Mucosa of descending colon (tissue), 3 donors: ENCODE data around the gene RPS23. TPM values are rescaled to one million over a fixed set of nuclear protein-coding genes. Genes with fewer than 3 reads are reported as not detected.

Experiments used
- ATAC-seq: fragments of 200-7000 bp; cut with Tn5 transposase; one replicate; pipeline ENCODE4 v1.9.1; 2020; ENCODE audit warnings: mild to moderate bottlenecking, moderate library complexity
- DNase-seq, 3 donors: peaks; one replicate each; pipeline ENCODE4 v3.0.0-alpha.2; 2020
- H3K36me3 ChIP-seq: fragments of 200-600 bp; one replicate; pipeline ENCODE4 v1.8.0; 2021; ENCODE audit warnings: low read depth, mild to moderate bottlenecking
- H3K4me1 ChIP-seq: fragments of 200-600 bp; one replicate; pipeline ENCODE4 v1.8.0; 2021; ENCODE audit warnings: low read depth, mild to moderate bottlenecking
- H3K4me3 ChIP-seq: fragments of 200-600 bp; one replicate; pipeline ENCODE4 v1.8.0; 2021; ENCODE audit warnings: mild to moderate bottlenecking
- H3K9me3 ChIP-seq: fragments of 200-600 bp; one replicate; pipeline ENCODE4 v1.8.0; 2021; ENCODE audit warnings: mild to moderate bottlenecking
- intact Hi-C, 2 donors: fragments of 100-400 bp; cut with DNase I in 1 of 2; cut with micrococcal nuclease in 1 of 2; formaldehyde crosslinking; loops; one replicate each; pipeline versions ENCODE4 v1.11.0 to v1.11.1; 2022; cut with DNase I, micrococcal nuclease
- total RNA-seq, 3 donors: library from RNA; stranded (reverse); fragmentation: NEBNext Ultra II Directional in 2 of 3; extraction: Animal tissue kit (Norgen Biotek cat#: 25700) in 2 of 3; gene quantifications; one replicate each; pipeline versions ENCODE4 v1.2.1 to v1.2.4, GENCODE V29; 2021 to 2023
- TF ChIP-seq, protein P1 (sequence below): fragments of 200-600 bp; IDR thresholded peaks from one replicate; pipeline ENCODE4 v1.8.0; 2022; ENCODE audit warnings: antibody characterized with exemption, mild to moderate bottlenecking
- donor health status: DM: no; HTN: no; CAD: no; lungs with moderate emphysema.
- donor health status: DM: no; HTN: no; CAD: no.
- donor health status: DM: no; HTN: yes; CAD: no.

RPS23 gene
- total RNA-seq, 3 donors from 2014 or later, result 1,146 to 1,498 (median 1,222) TPM

DNA sequence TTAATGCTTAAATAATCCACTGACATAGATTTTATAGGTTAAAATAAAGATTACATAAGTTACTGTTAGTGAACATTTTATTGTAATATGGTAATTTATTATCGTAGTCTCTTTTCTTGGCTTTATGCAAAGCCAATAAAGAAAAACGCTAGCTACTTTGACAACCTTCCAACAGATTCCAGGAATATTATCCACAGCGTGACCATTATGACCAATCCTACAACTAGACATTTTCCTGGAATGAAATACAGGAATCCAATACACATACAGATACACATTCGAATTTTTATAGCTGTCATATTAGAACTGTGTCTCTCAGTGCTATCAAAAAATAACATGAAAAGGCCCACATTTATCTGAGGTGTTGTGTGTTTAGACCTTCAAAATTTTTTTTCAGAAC is 13.1 kb downstream of the RPS23 start:
- no peaks in the 10 kb centered on the region for H3K4me1 ChIP-seq
- DNase-seq, result no peak
- TF ChIP-seq, protein P1, sequence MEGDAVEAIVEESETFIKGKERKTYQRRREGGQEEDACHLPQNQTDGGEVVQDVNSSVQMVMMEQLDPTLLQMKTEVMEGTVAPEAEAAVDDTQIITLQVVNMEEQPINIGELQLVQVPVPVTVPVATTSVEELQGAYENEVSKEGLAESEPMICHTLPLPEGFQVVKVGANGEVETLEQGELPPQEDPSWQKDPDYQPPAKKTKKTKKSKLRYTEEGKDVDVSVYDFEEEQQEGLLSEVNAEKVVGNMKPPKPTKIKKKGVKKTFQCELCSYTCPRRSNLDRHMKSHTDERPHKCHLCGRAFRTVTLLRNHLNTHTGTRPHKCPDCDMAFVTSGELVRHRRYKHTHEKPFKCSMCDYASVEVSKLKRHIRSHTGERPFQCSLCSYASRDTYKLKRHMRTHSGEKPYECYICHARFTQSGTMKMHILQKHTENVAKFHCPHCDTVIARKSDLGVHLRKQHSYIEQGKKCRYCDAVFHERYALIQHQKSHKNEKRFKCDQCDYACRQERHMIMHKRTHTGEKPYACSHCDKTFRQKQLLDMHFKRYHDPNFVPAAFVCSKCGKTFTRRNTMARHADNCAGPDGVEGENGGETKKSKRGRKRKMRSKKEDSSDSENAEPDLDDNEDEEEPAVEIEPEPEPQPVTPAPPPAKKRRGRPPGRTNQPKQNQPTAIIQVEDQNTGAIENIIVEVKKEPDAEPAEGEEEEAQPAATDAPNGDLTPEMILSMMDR, result no peak
- intact Hi-C loops, result no loop called here
- H3K36me3 ChIP-seq, result no peaks in the 10 kb centered on the region
- ATAC-seq, result no peak
- H3K4me3 ChIP-seq, result no peak overlapping the region
- H3K9me3 ChIP-seq, result peaks cover 10% of the 10 kb centered on the region

DNA sequence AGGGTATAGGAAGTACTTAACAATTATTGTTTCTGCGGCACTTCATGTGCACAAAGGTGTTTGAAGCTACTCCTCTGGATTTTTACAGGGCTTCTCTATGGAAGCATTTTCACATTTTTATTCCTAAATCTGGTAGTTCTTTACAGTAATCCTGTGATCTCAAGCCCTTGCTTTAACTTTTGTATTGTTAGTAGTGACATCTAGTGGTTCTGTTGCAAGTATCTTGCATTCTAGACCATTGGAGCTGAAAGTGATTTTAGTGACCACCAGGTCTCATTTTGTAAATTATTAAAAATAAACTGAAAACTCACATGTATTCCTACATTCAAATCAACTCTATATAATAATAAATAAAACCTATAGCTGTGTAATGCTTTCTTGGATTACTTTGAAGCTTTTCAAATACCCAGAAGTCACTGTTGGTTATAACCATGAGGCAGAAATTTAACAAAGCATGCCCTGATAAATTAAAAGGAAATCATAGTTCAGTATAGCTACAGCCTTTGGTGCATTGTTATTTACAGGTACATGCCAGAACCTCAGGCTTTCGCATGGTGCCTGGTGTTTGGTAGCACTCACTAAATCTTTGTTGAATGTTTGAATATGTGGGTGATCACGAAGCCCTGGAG is 18.9 kb downstream of the RPS23 start:
- H3K36me3 ChIP-seq, result no peaks in the 10 kb centered on the region
- no peaks in the 10 kb centered on the region for H3K9me3 ChIP-seq
- H3K4me3 ChIP-seq, result no peak overlapping the region
- ATAC-seq (no peak), DNase-seq (no peak)
- TF ChIP-seq, protein P1, result no peak
- no peaks in the 10 kb centered on the region for H3K4me1 ChIP-seq
- intact Hi-C loops, result no loop called here

DNA sequence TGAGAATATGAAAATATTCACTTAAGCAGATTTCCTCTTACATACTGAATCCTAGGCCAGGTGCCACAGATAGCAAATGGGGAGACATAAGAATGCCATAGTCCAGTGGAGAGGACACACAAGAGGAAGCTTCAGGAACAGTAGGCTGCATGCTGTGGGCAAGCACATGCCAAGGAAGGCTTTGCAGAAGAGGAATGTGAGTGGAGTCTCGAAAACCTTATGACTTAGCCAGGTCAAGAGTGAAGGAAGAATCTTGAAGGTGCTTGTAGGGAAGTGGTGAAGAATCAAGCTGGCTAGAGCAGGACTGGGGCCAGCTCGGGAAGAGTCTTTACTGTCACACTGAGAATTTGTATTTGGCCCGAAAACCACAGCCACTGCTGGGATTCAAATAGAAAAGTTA is 20.4 kb downstream of the RPS23 start:
- intact Hi-C loops, result no loop called here
- TF ChIP-seq, protein P1, result no peak
- H3K9me3 ChIP-seq, result no peaks in the 10 kb centered on the region
- ATAC-seq, result no peak
- no peak overlapping the region for H3K4me3 ChIP-seq
- H3K4me1 ChIP-seq, result no peaks in the 10 kb centered on the region
- no peak for DNase-seq
- no peaks in the 10 kb centered on the region for H3K36me3 ChIP-seq

- DNase-seq (no peak), ATAC-seq (no peak)
- Histone ChIP-seq H3K9me3 (no peaks in the 10 kb centered on the region), H3K36me3 (no peaks in the 10 kb centered on the region), H3K4me3 (no peak overlapping the region), H3K4me1 (no peaks in the 10 kb centered on the region)
- TF ChIP-seq, protein P1, result no peak
- intact Hi-C loops, result no loop called here
These were observed 20.9 kb downstream of the RPS23 start for GRCh38 chr5:82257247-82257646.

DNA sequence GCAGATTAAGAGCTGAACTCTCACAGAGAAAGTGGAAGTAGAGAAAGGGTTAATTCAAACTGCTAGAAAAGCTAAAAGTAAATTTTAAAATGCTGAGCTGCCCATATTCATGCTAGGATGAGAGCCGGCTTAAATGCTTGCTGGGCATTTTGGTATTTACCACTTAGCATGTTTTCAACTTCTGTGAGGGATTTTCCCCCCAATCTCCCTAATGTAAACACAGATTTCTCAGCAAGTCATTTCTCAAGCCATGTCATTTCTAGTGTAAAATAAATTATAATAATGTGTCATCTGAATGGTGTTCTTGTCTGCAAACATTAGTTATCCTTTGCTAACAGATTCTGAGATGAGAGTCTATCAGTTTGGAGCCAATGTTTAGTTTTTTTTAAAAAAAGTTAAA is 22.3 kb downstream of the RPS23 start:
- Histone ChIP-seq H3K4me1 (no peaks in the 10 kb centered on the region), H3K36me3 (no peaks in the 10 kb centered on the region), H3K4me3 (no peak overlapping the region), H3K9me3 (no peaks in the 10 kb centered on the region)
- TF ChIP-seq, protein P1, result no peak
- DNase-seq (no peak), ATAC-seq (no peak)
- intact Hi-C loops, result no loop called here

DNA sequence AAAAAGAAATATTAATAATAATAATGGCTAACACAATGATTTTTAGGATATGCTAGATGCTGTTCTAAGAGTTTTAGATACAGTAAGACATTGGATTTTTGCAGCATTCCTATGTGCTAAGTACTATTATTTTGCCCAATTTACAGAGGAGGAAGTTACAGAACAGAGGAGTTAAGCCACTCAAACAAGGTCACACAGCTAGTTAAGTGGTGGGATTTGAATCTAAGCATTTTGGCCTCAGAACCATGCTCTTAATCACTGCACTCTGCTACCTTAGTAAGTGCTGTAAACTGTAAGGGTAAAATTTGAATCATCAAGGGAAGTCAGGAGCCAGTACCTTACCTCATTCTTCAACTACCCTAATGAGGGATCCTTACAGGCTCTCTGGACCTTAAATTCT is 25.4 kb downstream of the RPS23 start:
- TF ChIP-seq, protein P1, result no peak
- no peak for DNase-seq
- Histone ChIP-seq H3K4me3 (no peak overlapping the region), H3K9me3 (no peaks in the 10 kb centered on the region), H3K4me1 (no peaks in the 10 kb centered on the region), H3K36me3 (no peaks in the 10 kb centered on the region)
- intact Hi-C loops, result no loop called here
- no peak for ATAC-seq
